PC-9 (cell line): Measurements from ENCODE around the gene CLEC4C.

Source experiments
- EZH2 ChIP-seq: fragments of 200-600 bp; sonication (generic); IDR thresholded peaks from 2 replicates; pipeline ENCODE4 v1.8.0; 2017; ENCODE audit warnings: antibody characterized with exemption, low read depth
- TF ChIP-seq, protein P1 (sequence below): fragments of 200-600 bp; sonication (generic); conservative IDR thresholded peaks from 2 replicates; pipeline ENCODE4 v1.6.1; 2017; ENCODE audit warnings: mixed run types, antibody characterized with exemption, mild to moderate bottlenecking, moderate library complexity

GRCh38 chr12:7709969-7710675 lies 37.1 kb downstream of the CLEC4C start:
- TF ChIP-seq, protein P1, sequence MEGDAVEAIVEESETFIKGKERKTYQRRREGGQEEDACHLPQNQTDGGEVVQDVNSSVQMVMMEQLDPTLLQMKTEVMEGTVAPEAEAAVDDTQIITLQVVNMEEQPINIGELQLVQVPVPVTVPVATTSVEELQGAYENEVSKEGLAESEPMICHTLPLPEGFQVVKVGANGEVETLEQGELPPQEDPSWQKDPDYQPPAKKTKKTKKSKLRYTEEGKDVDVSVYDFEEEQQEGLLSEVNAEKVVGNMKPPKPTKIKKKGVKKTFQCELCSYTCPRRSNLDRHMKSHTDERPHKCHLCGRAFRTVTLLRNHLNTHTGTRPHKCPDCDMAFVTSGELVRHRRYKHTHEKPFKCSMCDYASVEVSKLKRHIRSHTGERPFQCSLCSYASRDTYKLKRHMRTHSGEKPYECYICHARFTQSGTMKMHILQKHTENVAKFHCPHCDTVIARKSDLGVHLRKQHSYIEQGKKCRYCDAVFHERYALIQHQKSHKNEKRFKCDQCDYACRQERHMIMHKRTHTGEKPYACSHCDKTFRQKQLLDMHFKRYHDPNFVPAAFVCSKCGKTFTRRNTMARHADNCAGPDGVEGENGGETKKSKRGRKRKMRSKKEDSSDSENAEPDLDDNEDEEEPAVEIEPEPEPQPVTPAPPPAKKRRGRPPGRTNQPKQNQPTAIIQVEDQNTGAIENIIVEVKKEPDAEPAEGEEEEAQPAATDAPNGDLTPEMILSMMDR = no peak
- no peak for TF ChIP-seq EZH2
